DMS 273 (cell line): ENCODE results near the gene HSD17B1.
"Not testable (repeated sequence)": the region's sequence is repeated elsewhere in the genome, so short reads cannot be mapped to it uniquely, and the experiment has no call there.

ENCODE experiments used
- DNase-seq: peaks from one replicate; lab custom pipeline; 2025; ENCODE audit not compliant: unreplicated experiment; lab: John Stamatoyannopoulos, UW

HSD17B1 gene

DNA sequence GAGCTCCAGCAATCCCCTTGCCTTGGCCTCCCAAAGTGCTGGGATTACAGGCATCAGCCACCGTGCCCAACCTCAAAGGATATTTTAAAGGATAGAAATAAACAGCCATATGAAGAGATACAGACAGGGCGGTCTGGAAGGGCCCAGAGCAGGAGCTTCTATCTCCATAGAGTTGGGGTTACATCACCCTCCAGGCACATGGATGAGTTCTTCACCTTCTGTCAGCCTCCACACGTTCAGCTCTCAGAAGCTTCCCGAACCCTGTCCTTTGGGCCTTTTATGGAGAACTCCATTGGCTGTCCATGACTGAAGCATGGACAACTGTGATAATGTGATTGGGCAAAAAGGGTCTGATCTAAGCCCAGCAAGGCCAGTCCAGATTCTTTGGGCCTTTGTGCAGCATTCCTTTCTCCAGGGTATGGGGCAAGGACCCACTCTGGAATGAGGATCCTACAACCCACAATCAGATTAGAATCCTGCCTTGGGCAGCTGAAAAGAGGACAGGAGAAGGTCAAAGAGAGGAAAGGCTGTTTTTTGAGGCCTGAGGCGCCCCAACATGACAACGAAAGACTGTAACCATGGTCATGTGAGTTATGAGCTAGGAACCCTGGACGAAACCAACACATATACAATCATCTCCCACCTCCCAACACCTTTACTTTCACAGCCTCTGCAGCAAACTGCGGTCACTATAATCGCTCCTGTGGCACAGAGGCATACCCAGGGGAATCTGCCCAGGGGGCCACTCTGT, 6.8 kb upstream of the HSD17B1 start:
- DNase-seq: not testable (repeated sequence)

- peak; percentile 42 for DNase-seq
These were observed 5.7 kb upstream of the HSD17B1 start for GRCh38 chr17:42547001-42547461.

DNA sequence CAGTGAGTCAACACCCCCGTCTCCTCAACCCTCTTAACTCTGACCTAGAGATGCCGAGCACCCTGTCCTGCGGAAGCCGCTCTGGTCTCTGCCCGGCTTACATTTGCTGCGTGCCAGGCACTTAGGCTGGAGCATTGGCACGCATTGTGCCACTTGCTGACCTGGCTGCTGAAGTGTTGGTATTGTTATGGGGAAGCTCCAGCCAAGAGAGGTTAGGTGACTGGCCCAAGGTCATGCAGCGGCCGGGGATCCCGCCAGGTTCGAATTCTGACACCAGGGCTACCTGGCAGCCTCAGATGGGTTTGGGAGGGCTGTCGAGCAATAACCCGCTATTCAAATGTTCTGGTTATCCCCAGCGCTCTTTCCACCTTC, 5.0 kb upstream of the HSD17B1 start:
- DNase-seq: no peak

GRCh38 chr17:42548070-42548837, 4.5 kb upstream of the HSD17B1 start:
- peak; percentile 84 for DNase-seq

DNA sequence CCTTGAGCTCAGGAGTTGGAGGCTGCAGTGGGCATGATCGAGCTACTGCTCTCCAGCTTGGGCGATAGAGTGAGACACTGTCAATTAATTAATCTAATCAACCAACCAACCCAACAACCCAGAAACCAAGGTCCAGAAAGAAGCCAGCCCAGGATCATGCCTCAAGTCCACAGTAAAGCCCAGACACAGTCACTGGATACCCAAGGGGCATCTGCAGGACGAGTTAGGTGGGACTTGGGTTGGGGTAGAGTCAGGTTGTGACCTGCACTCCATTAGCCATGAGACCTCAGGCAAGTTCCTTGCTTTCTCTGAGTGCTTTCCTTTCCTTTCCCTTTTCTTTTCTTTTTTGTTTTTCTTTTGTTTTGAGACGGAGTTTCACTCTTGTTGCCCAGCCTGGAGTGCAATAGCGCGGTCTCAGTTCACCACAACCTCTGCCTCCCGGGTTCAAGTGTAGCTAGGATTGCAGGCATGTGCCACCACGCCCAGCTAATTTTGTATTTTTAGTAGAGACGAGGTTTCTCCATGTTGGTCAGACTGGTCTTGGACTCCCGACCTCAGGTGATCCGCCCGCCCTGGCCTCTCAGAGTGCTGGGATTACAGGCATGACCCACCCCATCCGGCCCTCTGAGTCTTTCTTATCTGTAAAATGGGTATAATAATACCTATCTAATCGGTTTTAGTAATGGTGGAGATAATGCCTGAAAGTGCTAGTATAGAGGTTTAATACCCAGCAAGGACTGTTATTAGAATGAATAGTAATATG, 3.5 kb upstream of the HSD17B1 start:
- no peak for DNase-seq

DNA sequence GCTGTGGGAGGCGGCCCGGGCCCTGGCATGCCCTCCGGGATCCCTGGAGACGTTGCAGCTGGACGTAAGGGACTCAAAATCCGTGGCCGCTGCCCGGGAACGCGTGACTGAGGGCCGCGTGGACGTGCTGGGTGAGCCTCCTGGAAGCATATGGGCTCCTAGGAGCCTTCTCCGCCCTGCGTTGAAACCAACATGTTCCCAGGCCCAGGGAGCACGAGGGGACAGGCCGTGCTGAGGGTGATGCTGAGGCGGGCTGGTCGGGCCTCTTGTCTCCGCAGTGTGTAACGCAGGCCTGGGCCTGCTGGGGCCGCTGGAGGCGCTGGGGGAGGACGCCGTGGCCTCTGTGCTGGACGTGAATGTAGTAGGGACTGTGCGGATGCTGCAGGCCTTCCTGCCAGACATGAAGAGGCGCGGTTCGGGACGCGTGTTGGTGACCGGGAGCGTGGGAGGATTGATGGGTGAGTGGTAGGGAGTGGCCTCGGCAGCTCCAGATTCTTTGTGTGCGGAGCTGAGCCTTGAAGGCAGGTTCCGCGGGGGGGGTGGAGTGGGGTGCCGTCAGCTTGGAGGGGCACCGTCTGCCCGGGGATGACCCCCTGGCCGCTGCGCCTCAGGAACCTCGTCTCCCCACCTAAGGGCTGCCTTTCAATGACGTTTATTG, 567 bp downstream of the HSD17B1 start:
- no peak for DNase-seq

DNA sequence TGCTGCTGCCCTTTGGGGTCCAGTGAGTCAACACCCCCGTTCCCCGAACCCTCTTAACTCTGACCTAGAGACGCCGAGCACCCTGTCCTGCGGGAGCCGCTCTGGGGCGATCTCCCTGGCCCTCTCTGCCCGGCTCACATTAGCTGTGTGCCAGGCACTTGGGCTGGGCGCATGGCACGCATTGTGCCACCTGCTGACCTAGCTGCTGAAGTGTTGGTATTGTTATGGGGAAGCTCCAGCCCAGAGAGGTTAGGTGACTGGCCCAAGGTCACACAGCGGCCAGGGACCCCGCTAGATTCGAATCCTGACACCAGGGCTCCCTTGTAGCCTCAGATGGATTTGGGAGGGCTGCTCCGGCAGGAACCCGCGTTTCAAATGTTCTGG, 1.1 kb downstream of the HSD17B1 start:
- DNase-seq: peak; percentile 38

- DNase-seq: peak; percentile 87
These were observed 1.8 kb downstream of the HSD17B1 start for GRCh38 chr17:42554250-42555121.

DNA sequence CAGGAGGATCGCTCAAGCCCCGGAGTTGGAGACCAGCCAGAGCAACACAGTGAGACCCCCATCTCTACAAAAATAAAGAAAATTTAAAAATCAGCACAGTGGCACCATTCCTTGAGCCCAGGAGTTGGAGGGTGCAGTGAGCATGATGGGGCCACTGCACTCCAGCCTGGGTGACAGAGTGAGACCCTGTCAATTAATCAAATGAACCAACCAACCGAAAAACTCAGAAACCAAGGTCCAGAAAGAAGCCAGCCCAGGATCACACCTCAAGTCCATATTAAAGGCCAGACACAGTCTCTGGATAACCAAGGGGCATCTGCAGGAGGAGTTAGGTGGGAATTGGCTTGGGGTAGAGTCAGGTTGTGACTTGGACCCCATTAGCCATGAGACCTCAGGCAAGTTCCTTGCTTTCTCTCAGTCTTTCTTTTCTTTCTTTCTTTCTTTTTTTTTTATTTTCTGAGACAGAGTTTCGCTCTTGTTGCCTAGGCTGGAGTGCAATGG, 2.4 kb downstream of the HSD17B1 start:
- no peak for DNase-seq

- peak; percentile 24 for DNase-seq
These were observed 3.4 kb downstream of the HSD17B1 start for GRCh38 chr17:42555961-42556617.

GRCh38 chr17:42559075-42559474, 6.4 kb downstream of the HSD17B1 start:
- peak; percentile 27 for DNase-seq

GRCh38 chr17:42560246-42560645, 7.5 kb downstream of the HSD17B1 start:
- no peak for DNase-seq

DNA sequence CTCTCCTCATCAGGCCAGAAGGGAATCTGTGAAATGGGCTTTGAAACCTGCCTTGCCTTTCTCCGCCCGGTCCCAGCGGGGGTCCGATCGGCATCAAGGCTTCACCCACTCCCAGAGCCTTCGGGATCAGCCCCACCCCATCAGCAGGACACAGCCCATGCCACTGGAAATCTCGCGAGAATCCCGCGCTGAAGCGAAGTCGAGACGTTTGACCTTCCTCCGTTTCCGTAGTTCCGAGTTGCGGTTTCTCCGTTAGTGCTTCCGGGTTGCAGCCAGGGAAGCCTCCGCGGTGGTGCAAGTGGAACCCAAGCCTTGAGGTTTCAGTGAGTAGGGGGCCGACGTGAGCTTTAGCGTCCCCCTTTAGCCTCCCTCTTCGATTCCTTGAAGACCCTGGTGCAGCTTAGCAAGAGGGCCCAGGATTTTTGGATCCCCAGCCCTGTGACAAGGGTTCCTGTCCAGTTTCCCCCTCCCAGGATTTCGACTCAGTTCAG, 9.2 kb downstream of the HSD17B1 start, which contains the start of gene COASY:
Gene COASY (plus strand): TSS at position 252 of the 491 bp plus-strand sequence. CDS start 475 bp downstream, outside the sequence.
- peak; percentile 94 for DNase-seq

- peak; percentile 55 for DNase-seq
These were observed 9.8 kb downstream of the HSD17B1 start for GRCh38 chr17:42562388-42563142.

DNA sequence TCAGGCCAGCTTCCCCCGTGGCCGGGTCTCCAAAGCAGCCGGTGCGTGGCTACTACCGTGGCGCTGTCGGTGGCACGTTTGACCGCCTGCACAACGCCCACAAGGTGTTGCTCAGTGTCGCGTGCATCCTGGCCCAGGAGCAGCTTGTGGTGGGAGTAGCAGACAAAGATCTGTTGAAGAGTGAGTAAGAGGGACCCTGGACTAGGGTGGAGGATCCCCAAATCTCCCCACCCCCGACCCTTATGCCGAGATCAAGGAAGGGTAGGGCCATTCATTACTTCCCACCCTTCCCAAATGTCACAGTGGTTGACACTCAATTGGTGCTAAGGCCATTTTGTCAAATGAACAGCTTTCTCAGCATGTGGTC, 10.4 kb downstream of the HSD17B1 start:
- no peak for DNase-seq

GRCh38 chr17:42563543-42563942, 10.8 kb downstream of the HSD17B1 start:
- DNase-seq: peak; percentile 36

GRCh38 chr17:42563950-42564349, 11.2 kb downstream of the HSD17B1 start:
- DNase-seq: no peak

DNA sequence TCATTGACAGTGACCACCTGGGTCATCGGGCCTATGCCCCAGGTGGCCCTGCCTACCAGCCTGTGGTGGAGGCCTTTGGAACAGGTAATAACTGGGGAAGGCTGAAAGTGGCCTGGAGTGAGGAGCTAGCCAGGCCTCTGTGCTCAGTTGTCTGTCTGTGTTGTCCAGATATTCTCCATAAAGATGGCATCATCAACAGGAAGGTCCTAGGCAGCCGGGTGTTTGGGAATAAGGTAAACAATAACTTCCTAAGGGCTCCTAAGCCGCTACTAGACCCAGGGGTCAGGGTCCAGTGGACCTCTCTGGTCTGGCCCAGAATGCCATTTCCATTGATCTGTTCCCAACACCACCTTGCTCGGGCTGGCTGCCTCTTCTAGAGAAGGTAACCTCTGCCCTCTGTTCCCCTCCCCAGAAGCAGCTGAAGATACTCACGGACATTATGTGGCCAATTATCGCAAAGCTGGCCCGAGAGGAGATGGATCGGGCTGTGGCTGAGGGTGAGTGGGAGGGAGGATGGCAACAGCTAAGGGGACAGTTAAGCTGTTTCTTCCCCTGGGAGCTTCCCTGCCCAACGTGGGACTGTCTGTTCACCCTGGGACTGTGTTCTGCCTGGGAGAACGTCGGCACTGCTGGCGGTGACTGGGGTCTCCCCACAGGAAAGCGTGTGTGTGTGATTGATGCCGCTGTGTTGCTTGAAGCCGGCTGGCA, 12.2 kb downstream of the HSD17B1 start:
- no peak for DNase-seq
